Skeletal muscle satellite cell (primary cell): ENCODE data around the gene PDK3.

Experiments
- H3K27me3 ChIP-seq: 2 replicates; pipeline ENCODE4 v1.7.0; 2013; ENCODE audit warnings: low read length; ENCODE audit not compliant: control insufficient read depth, insufficient read depth
- H3K36me3 ChIP-seq: 2 replicates; pipeline ENCODE4 v1.7.0; 2013; ENCODE audit warnings: mild to moderate bottlenecking, control low read depth, low read length; ENCODE audit not compliant: insufficient read depth
- H3K4me1 ChIP-seq: 2 replicates; pipeline ENCODE4 v1.7.0; 2013; ENCODE audit warnings: low read length; ENCODE audit not compliant: control insufficient read depth, insufficient read depth
- H3K4me2 ChIP-seq: 2 replicates; pipeline ENCODE4 v1.7.0; 2013; ENCODE audit warnings: mild to moderate bottlenecking, low read length
- H3K4me3 ChIP-seq: 2 replicates; pipeline ENCODE4 v1.7.0; 2013; ENCODE audit warnings: low read length
- H3K9ac ChIP-seq: 2 replicates; pipeline ENCODE4 v1.7.0; 2013; ENCODE audit warnings: mild to moderate bottlenecking, low read depth, low read length, moderate library complexity
- H3K9me3 ChIP-seq: replicated peaks from 2 replicates; pipeline ENCODE4 v1.7.0; 2013; ENCODE audit warnings: mild to moderate bottlenecking, control low read depth, low read length

The PDK3 gene

GRCh38 chrX:24482823-24483415 is 17.8 kb downstream of the PDK3 start:
- H3K27me3 ChIP-seq, result peaks cover 3% of the 10 kb centered on the region
- no peak overlapping the region for H3K4me3 ChIP-seq
- H3K4me2 ChIP-seq, result no peak overlapping the region
- H3K9me3 ChIP-seq, result no peaks in the 10 kb centered on the region
- H3K36me3 ChIP-seq, result no peaks in the 10 kb centered on the region
- H3K4me1 ChIP-seq, result no peaks in the 10 kb centered on the region
- H3K9ac ChIP-seq, result no peak overlapping the region

- Histone ChIP-seq H3K36me3 (no peaks in the 10 kb centered on the region), H3K4me2 (no peak overlapping the region), H3K4me3 (no peak overlapping the region), H3K27me3 (peaks cover 3% of the 10 kb centered on the region), H3K4me1 (no peaks in the 10 kb centered on the region), H3K9ac (no peak overlapping the region), H3K9me3 (no peaks in the 10 kb centered on the region)
Observed at GRCh38 chrX:24483596-24483995, 18.5 kb downstream of the PDK3 start.

GRCh38 chrX:24485323-24485722 is 20.2 kb downstream of the PDK3 start:
- Histone ChIP-seq H3K4me2 (no peak overlapping the region), H3K36me3 (no peaks in the 10 kb centered on the region), H3K4me1 (no peaks in the 10 kb centered on the region), H3K9me3 (no peaks in the 10 kb centered on the region), H3K27me3 (peaks cover 3% of the 10 kb centered on the region), H3K9ac (no peak overlapping the region), H3K4me3 (no peak overlapping the region)

- H3K9me3 ChIP-seq, result no peaks in the 10 kb centered on the region
- peaks cover 3% of the 10 kb centered on the region for H3K27me3 ChIP-seq
- H3K4me2 ChIP-seq, result no peak overlapping the region
- no peak overlapping the region for H3K4me3 ChIP-seq
- no peaks in the 10 kb centered on the region for H3K4me1 ChIP-seq
- no peak overlapping the region for H3K9ac ChIP-seq
- no peaks in the 10 kb centered on the region for H3K36me3 ChIP-seq
Observed at GRCh38 chrX:24485976-24486680, 21.0 kb downstream of the PDK3 start.

- no peak overlapping the region for H3K4me3 ChIP-seq
- no peak overlapping the region for H3K9ac ChIP-seq
- H3K27me3 ChIP-seq, result peaks cover 3% of the 10 kb centered on the region
- H3K36me3 ChIP-seq, result no peaks in the 10 kb centered on the region
- no peak overlapping the region for H3K4me2 ChIP-seq
- H3K9me3 ChIP-seq, result no peaks in the 10 kb centered on the region
- no peaks in the 10 kb centered on the region for H3K4me1 ChIP-seq
Observed at GRCh38 chrX:24487571-24487970, 22.5 kb downstream of the PDK3 start.

- Histone ChIP-seq H3K4me1 (no peaks in the 10 kb centered on the region), H3K9me3 (no peaks in the 10 kb centered on the region), H3K36me3 (no peaks in the 10 kb centered on the region), H3K4me2 (no peak overlapping the region), H3K4me3 (no peak overlapping the region), H3K27me3 (no peaks in the 10 kb centered on the region), H3K9ac (no peak overlapping the region)
Observed at GRCh38 chrX:24491741-24492140, 26.7 kb downstream of the PDK3 start.

GRCh38 chrX:24493740-24494581 is 28.9 kb downstream of the PDK3 start:
- Histone ChIP-seq H3K4me3 (no peak overlapping the region), H3K4me2 (peak overlapping the region; percentile 40), H3K36me3 (no peaks in the 10 kb centered on the region), H3K9ac (no peak overlapping the region), H3K27me3 (no peaks in the 10 kb centered on the region), H3K9me3 (no peaks in the 10 kb centered on the region), H3K4me1 (no peaks in the 10 kb centered on the region)

- Histone ChIP-seq H3K9ac (no peak overlapping the region), H3K9me3 (no peaks in the 10 kb centered on the region), H3K4me1 (no peaks in the 10 kb centered on the region), H3K4me2 (peak overlapping the region; percentile 40), H3K36me3 (no peaks in the 10 kb centered on the region), H3K4me3 (no peak overlapping the region), H3K27me3 (no peaks in the 10 kb centered on the region)
Observed at GRCh38 chrX:24494647-24495075, 29.6 kb downstream of the PDK3 start.

- Histone ChIP-seq H3K36me3 (no peaks in the 10 kb centered on the region), H3K4me3 (no peak overlapping the region), H3K9me3 (no peaks in the 10 kb centered on the region), H3K9ac (no peak overlapping the region), H3K4me2 (no peak overlapping the region), H3K27me3 (no peaks in the 10 kb centered on the region), H3K4me1 (no peaks in the 10 kb centered on the region)
Observed at GRCh38 chrX:24495700-24496099, 30.6 kb downstream of the PDK3 start.

GRCh38 chrX:24498181-24498580 is 33.1 kb downstream of the PDK3 start:
- H3K4me3 ChIP-seq, result no peak overlapping the region
- no peak overlapping the region for H3K4me2 ChIP-seq
- H3K9ac ChIP-seq, result no peak overlapping the region
- no peaks in the 10 kb centered on the region for H3K36me3 ChIP-seq
- H3K4me1 ChIP-seq, result no peaks in the 10 kb centered on the region
- H3K9me3 ChIP-seq, result no peaks in the 10 kb centered on the region
- H3K27me3 ChIP-seq, result no peaks in the 10 kb centered on the region

GRCh38 chrX:24498975-24499374 is 33.9 kb downstream of the PDK3 start:
- Histone ChIP-seq H3K36me3 (no peaks in the 10 kb centered on the region), H3K4me3 (no peak overlapping the region), H3K4me2 (no peak overlapping the region), H3K27me3 (no peaks in the 10 kb centered on the region), H3K9ac (no peak overlapping the region), H3K4me1 (no peaks in the 10 kb centered on the region), H3K9me3 (no peaks in the 10 kb centered on the region)
